Liver (tissue), 9 donors: Measurements from ENCODE around the gene MMP14. TPM values are rescaled to one million over a fixed set of nuclear protein-coding genes. Genes with fewer than 3 reads are reported as not detected.
"Not testable (repeated sequence)": the region's sequence is repeated elsewhere in the genome, so short reads cannot be mapped to it uniquely, and the experiment has no call there.

Experiments used
- DNase-seq: peaks from one replicate; pipeline ENCODE4 v3.0.0-alpha.2; 2017; ENCODE audit warnings: low spot score
- H3K27ac ChIP-seq, 2 donors: one replicate each; pipeline ENCODE4 v1.7.0; 2013; ENCODE audit warnings: inconsistent platforms in 2 of 2, low read length in 2 of 2, control low read depth in 1 of 2, low read depth in 1 of 2, mild to moderate bottlenecking in 1 of 2
- H3K27me3 ChIP-seq, 4 donors: one replicate each; pipeline versions ENCODE4 v1.6.1 to v1.7.0; 2013; ENCODE audit warnings: low read length in 3 of 4, inconsistent platforms in 1 of 4, mild to moderate bottlenecking in 1 of 4, moderate library complexity in 1 of 4; ENCODE audit not compliant: control insufficient read depth in 4 of 4, insufficient read depth in 4 of 4
- H3K36me3 ChIP-seq, 4 donors: one replicate each; pipeline versions ENCODE4 v1.6.1 to v1.7.0; 2013; ENCODE audit warnings: low read length in 3 of 4, mild to moderate bottlenecking in 3 of 4, low read depth in 1 of 4, moderate library complexity in 1 of 4; ENCODE audit not compliant: control insufficient read depth in 4 of 4, insufficient read depth in 3 of 4
- H3K4me1 ChIP-seq, 4 donors: one replicate each; pipeline versions ENCODE4 v1.6.1 to v1.7.0; 2013; ENCODE audit warnings: low read length in 3 of 4, mild to moderate bottlenecking in 3 of 4, moderate library complexity in 1 of 4; ENCODE audit not compliant: control insufficient read depth in 4 of 4, insufficient read depth in 4 of 4
- H3K4me3 ChIP-seq, 3 donors: one replicate each; pipeline versions ENCODE4 v1.6.1 to v1.7.0; 2013; ENCODE audit warnings: low read length in 3 of 3, control low read depth in 1 of 3, low read depth in 1 of 3, mild to moderate bottlenecking in 1 of 3
- H3K9ac ChIP-seq, 2 donors: one replicate each; pipeline ENCODE4 v1.7.0; 2013; ENCODE audit warnings: low read length in 2 of 2, mild to moderate bottlenecking in 2 of 2, moderate library complexity in 2 of 2, control low read depth in 1 of 2, low read depth in 1 of 2
- H3K9me3 ChIP-seq, 4 donors: one replicate each; pipeline versions ENCODE4 v1.6.1 to v1.7.0; 2013; ENCODE audit warnings: low read length in 3 of 4; ENCODE audit not compliant: control insufficient read depth in 4 of 4
- ATF3 ChIP-seq: IDR thresholded peaks from 2 replicates; pipeline ENCODE4 v1.6.1; 2016; ENCODE audit warnings: antibody characterized with exemption
- CTCF ChIP-seq: fragments of 150-350 bp; IDR thresholded peaks from 2 replicates; pipeline ENCODE4 v1.5.1; 2017; ENCODE audit warnings: improper control_type of control experiment, low read depth, low read length; ENCODE audit not compliant: missing input control
- FOXA1 ChIP-seq: IDR thresholded peaks from 2 replicates; pipeline ENCODE4 v1.6.1; 2016; ENCODE audit warnings: antibody characterized with exemption
- FOXA2 ChIP-seq: IDR thresholded peaks from 2 replicates; pipeline ENCODE4 v1.6.1; 2016; ENCODE audit warnings: antibody characterized with exemption
- GABPA ChIP-seq, 2 donors: IDR thresholded peaks in 1 of 2; conservative IDR thresholded peaks in 1 of 2; 2 replicates each; pipeline ENCODE4 v1.6.1; 2016; ENCODE audit warnings: antibody characterized with exemption in 2 of 2, mild to moderate bottlenecking in 1 of 2, moderate library complexity in 1 of 2
- HNF4A ChIP-seq, 2 donors: conservative IDR thresholded peaks; 2 replicates each; pipeline ENCODE4 v1.6.1; 2016; ENCODE audit warnings: antibody characterized with exemption in 2 of 2, mild to moderate bottlenecking in 2 of 2
- HNF4G ChIP-seq: IDR thresholded peaks from 2 replicates; pipeline ENCODE4 v1.6.1; 2016; ENCODE audit warnings: antibody characterized with exemption
- JUND ChIP-seq, 2 donors: IDR thresholded peaks; 2 replicates each; pipeline ENCODE4 v1.6.1; 2016; ENCODE audit warnings: antibody characterized with exemption in 2 of 2
- MAX ChIP-seq: IDR thresholded peaks from 2 replicates; pipeline ENCODE4 v1.6.1; 2016; ENCODE audit warnings: antibody characterized with exemption
- NR2F2 ChIP-seq: IDR thresholded peaks from 2 replicates; pipeline ENCODE4 v1.6.1; 2016; ENCODE audit warnings: antibody characterized with exemption
- RAD21 ChIP-seq, 2 donors: IDR thresholded peaks; 2 replicates each; pipeline ENCODE4 v1.6.1; 2016; ENCODE audit warnings: antibody characterized with exemption in 2 of 2, mild to moderate bottlenecking in 2 of 2
- REST ChIP-seq: IDR thresholded peaks from 2 replicates; pipeline ENCODE4 v1.6.1; 2016; ENCODE audit warnings: antibody characterized with exemption, mild to moderate bottlenecking
- RXRA ChIP-seq, 2 donors: IDR thresholded peaks; 2 replicates each; pipeline ENCODE4 v1.6.1; 2017 to 2018; ENCODE audit warnings: antibody characterized with exemption in 2 of 2, mild to moderate bottlenecking in 1 of 2
- SP1 ChIP-seq: IDR thresholded peaks from 2 replicates; pipeline ENCODE4 v1.6.1; 2018; ENCODE audit warnings: antibody characterized with exemption, mild to moderate bottlenecking
- YY1 ChIP-seq: IDR thresholded peaks from 2 replicates; pipeline ENCODE4 v1.6.1; 2016; ENCODE audit warnings: antibody characterized with exemption, mild to moderate bottlenecking
- WGBS: extraction: QIAGEN DNeasy Blood & Tissue Kit; methylation state at CpG from one replicate; pipeline ENCODE4 v1.1.7; 2013; 5-methylcytosine and 5-hydroxymethylcytosine counted together
- polyA plus RNA-seq, 2 donors: library from polyadenylated mRNA; stranded (reverse) in 1 of 2; unstranded in 1 of 2; fragments of 200-250 nt in 1 of 2; fragments of >200 nt in 1 of 2; fragmentation: Nextera tagmentation in 1 of 2; extraction: Ambion mirVana in 1 of 2; gene quantifications; one replicate each; pipeline versions ENCODE4 v1.2.1 to v1.2.3, GENCODE V29; 2013 to 2015
- total RNA-seq, 2 donors: library from RNA; depleted of rRNA; stranded (reverse); fragments of >200 nt; gene quantifications; one replicate each; pipeline ENCODE4 v1.2.3, GENCODE V29; 2014
- donor health status: healthy.
- donor health status: healthy.
- donor health status: healthy.
- donor health status: healthy.
- donor health status: healthy.

MMP14 gene
- total and polyA plus RNA-seq, 4 donors = 0.86 to 10.6 (median 8.0) TPM

GRCh38 chr14:22849212-22849819 lies 12.9 kb downstream of the MMP14 start:
- H3K27ac ChIP-seq = peak overlapping the region; percentile 33 to 77
- TF ChIP-seq MAX (no peak), HNF4A (conservative IDR thresholded peaks at IDR 0.05) (no peak), FOXA1 (no peak), JUND (IDR thresholded peaks at IDR 0.05) (no peak), ATF3 (no peak), SP1 (no peak), RXRA (IDR thresholded peaks at IDR 0.05) (no peak), CTCF (no peak), HNF4G (no peak), REST (no peak), YY1 (no peak), GABPA (IDR thresholded peaks at IDR 0.05 in 1 of 2, conservative IDR thresholded peaks at IDR 0.05 in 1 of 2) (no peak), NR2F2 (no peak)
- H3K9me3 ChIP-seq = no peaks in the 10 kb centered on the region
- no peaks in the 10 kb centered on the region for H3K27me3 ChIP-seq
- WGBS = 81% methylated on average over 19 of the region's 19 CpGs
- no peak overlapping the region for H3K4me3 ChIP-seq
- peaks cover 0 to 12% (median 8%) of the 10 kb centered on the region in 4 donors for H3K4me1 ChIP-seq
- no peak for DNase-seq
- H3K36me3 ChIP-seq = peaks cover 2 to 10% (median 4%) of the 10 kb centered on the region in 4 donors
- H3K9ac ChIP-seq = no peak overlapping the region

GRCh38 chr14:22850944-22851764 lies 14.8 kb downstream of the MMP14 start:
- TF ChIP-seq HNF4A (conservative IDR thresholded peaks at IDR 0.05) (no peak), FOXA2 (no peak), JUND (IDR thresholded peaks at IDR 0.05) (peak; percentile 30 to 45), RAD21 (IDR thresholded peaks at IDR 0.05) (peak in 1 of 2 donors; percentile 7)
- Histone ChIP-seq H3K27me3 (no peaks in the 10 kb centered on the region), H3K27ac (peak overlapping the region; percentile 50 to 54), H3K9ac (no peak overlapping the region), H3K36me3 (no peaks in the 10 kb centered on the region), H3K4me1 (peaks cover 0 to 12% (median 8%) of the 10 kb centered on the region in 4 donors), H3K9me3 (no peaks in the 10 kb centered on the region), H3K4me3 (no peak overlapping the region)
- DNase-seq = no peak
- 77% methylated on average over 9 of the region's 9 CpGs for WGBS

- H3K27me3 ChIP-seq, DNase-seq, H3K27ac ChIP-seq, H3K36me3 ChIP-seq, H3K4me3 ChIP-seq, H3K9me3 ChIP-seq, H3K9ac ChIP-seq: not testable (repeated sequence)
- WGBS = 88% methylated on average over 12 of the region's 12 CpGs
- peaks cover 0 to 12% (median 8%) of the 10 kb centered on the region in 4 donors for H3K4me1 ChIP-seq
These were observed 15.8 kb downstream of the MMP14 start for GRCh38 chr14:22852178-22852577.
